H1 (cell line): Measurements from ENCODE around the gene GNG14. TPM values are rescaled to one million over a fixed set of nuclear protein-coding genes. Genes with fewer than 3 reads are reported as not detected.

Source experiments
- CTCF ChIA-PET: fragments of 300-600 bp; sonication (Branson Sonifier 250); formaldehyde crosslinking; loops from one replicate; lab custom pipeline; 2021; ENCODE audit not compliant: partially characterized antibody; lab: Charles Lee
- POLR2A ChIA-PET: fragments of 300-600 bp; sonication (Branson Sonifier 250); formaldehyde crosslinking; loops from one replicate; lab custom pipeline; 2021; ENCODE audit warnings: inconsistent platforms; ENCODE audit not compliant: partially characterized antibody; lab: Charles Lee
- DNase-seq, 2 experiments: peaks; one replicate each; pipeline versions ENCODE4 v3.0.0 to v3.0.0-alpha.2; 2010 to 2022; ENCODE audit warnings: low spot score in 2 of 2, low read depth in 1 of 2, mixed read lengths in 1 of 2
- FAIRE-seq: peaks from 2 replicates; lab custom pipeline; 2011; peaks lifted over from hg19 to GRCh38; lab: Jason Lieb, UNC
- H2AFZ ChIP-seq: 2 replicates; pipeline ENCODE4 v1.8.1; 2012; ENCODE audit warnings: low read length, inconsistent platforms
- H2AK5ac ChIP-seq: 2 replicates; pipeline ENCODE4 v1.6.1; 2013; ENCODE audit warnings: low read depth, low read length
- H2BK120ac ChIP-seq: replicated peaks from 2 replicates; pipeline ENCODE3; 2013; ENCODE audit warnings: low read depth, low read length, inconsistent platforms
- H2BK12ac ChIP-seq: 2 replicates; pipeline ENCODE4 v1.6.1; 2013; ENCODE audit warnings: low read depth, low read length
- H2BK15ac ChIP-seq: 2 replicates; pipeline ENCODE4 v1.6.1; 2013; ENCODE audit warnings: low read length
- H2BK20ac ChIP-seq: 2 replicates; pipeline ENCODE4 v1.6.1; 2013; ENCODE audit warnings: low read length
- H2BK5ac ChIP-seq: 2 replicates; pipeline ENCODE4 v1.6.1; 2013; ENCODE audit warnings: low read depth, low read length
- H3K14ac ChIP-seq: 2 replicates; pipeline ENCODE4 v1.6.1; 2013; ENCODE audit warnings: inconsistent platforms; ENCODE audit not compliant: insufficient read length
- H3K18ac ChIP-seq: 2 replicates; pipeline ENCODE4 v1.6.1; 2013; ENCODE audit warnings: low read length; ENCODE audit errors: extremely low read depth
- H3K23ac ChIP-seq: 2 replicates; pipeline ENCODE4 v1.6.1; 2013; ENCODE audit warnings: inconsistent platforms; ENCODE audit not compliant: insufficient read length
- H3K23me2 ChIP-seq: 2 replicates; pipeline ENCODE4 v1.6.1; 2013; ENCODE audit warnings: low read depth, low read length
- H3K27ac ChIP-seq: 2 replicates; pipeline ENCODE4 v1.6.1; 2011; ENCODE audit warnings: low read depth, low read length, inconsistent platforms
- H3K27me3 ChIP-seq, 4 experiments: replicated peaks in 1 of 4; 1 replicate in 1 of 4; 2 replicates in 3 of 4; pipeline versions ENCODE4 v1.6.1 to v1.8.1; 2011 to 2013; ENCODE audit warnings: low read length in 3 of 4, mild to moderate bottlenecking in 3 of 4, inconsistent platforms in 2 of 4, mixed read lengths in 2 of 4, moderate library complexity in 1 of 4; ENCODE audit not compliant: control insufficient read depth in 3 of 4, insufficient read depth in 3 of 4; ENCODE audit errors: extremely low read depth in 1 of 4
- H3K36me3 ChIP-seq, 4 experiments: 2 replicates each; pipeline versions ENCODE4 v1.6.1 to v1.8.1; 2011 to 2013; ENCODE audit warnings: mild to moderate bottlenecking in 4 of 4, low read length in 3 of 4, moderate library complexity in 2 of 4, control low read depth in 1 of 4, inconsistent platforms in 1 of 4; ENCODE audit not compliant: insufficient read depth in 4 of 4, control insufficient read depth in 2 of 4
- H3K4ac ChIP-seq: replicated peaks from 2 replicates; pipeline ENCODE3; 2013; ENCODE audit warnings: low read length, low read depth, mixed read lengths, inconsistent platforms; ENCODE audit not compliant: insufficient read length
- H3K4me1 ChIP-seq, 4 experiments: replicated peaks in 1 of 4; 1 replicate in 1 of 4; 2 replicates in 3 of 4; pipeline versions ENCODE4 v1.6.1 to v1.8.1; 2011 to 2013; ENCODE audit warnings: low read length in 3 of 4, inconsistent platforms in 2 of 4, mixed read lengths in 1 of 4; ENCODE audit not compliant: insufficient read depth in 4 of 4, control insufficient read depth in 3 of 4
- H3K4me2 ChIP-seq, 2 experiments: 2 replicates each; pipeline versions ENCODE4 v1.6.1 to v1.8.1; 2011 to 2013; ENCODE audit warnings: low read depth in 2 of 2, low read length in 2 of 2, control low read depth in 1 of 2, inconsistent platforms in 1 of 2, mild to moderate bottlenecking in 1 of 2; ENCODE audit not compliant: insufficient read depth in 1 of 2
- H3K4me3 ChIP-seq, 4 experiments: fragments of 200-600, 300-600 bp in 1 of 4; sonication (generic), shearing (Covaris generic), sonication (Bioruptor Twin) in 1 of 4; 2 replicates each; pipeline versions ENCODE4 v1.5.1 to v1.8.1; 2011 to 2016; ENCODE audit warnings: low read length in 4 of 4, low read depth in 3 of 4, control low read depth in 2 of 4, inconsistent platforms in 2 of 4, mild to moderate bottlenecking in 2 of 4, mixed read lengths in 1 of 4, moderate library complexity in 1 of 4; ENCODE audit not compliant: insufficient read depth in 2 of 4; ENCODE audit errors: extremely low read depth in 1 of 4
- H3K56ac ChIP-seq: replicated peaks from 2 replicates; pipeline ENCODE3; 2013; ENCODE audit warnings: low read depth, mild to moderate bottlenecking, mixed read lengths, low read length, inconsistent platforms; ENCODE audit not compliant: insufficient read length
- H3K79me1 ChIP-seq: 2 replicates; pipeline ENCODE4 v1.6.1; 2013; ENCODE audit warnings: low read depth, low read length, control low read depth
- H3K79me2 ChIP-seq, 2 experiments: 2 replicates each; pipeline versions ENCODE4 v1.6.1 to v1.8.1; 2012 to 2013; ENCODE audit warnings: low read length in 2 of 2, mild to moderate bottlenecking in 2 of 2, inconsistent platforms in 1 of 2; ENCODE audit not compliant: insufficient read depth in 2 of 2, control insufficient read depth in 1 of 2
- H3K9ac ChIP-seq, 4 experiments: replicated peaks in 1 of 4; 1 replicate in 1 of 4; 2 replicates in 3 of 4; pipeline versions ENCODE4 v1.6.1 to v1.8.1; 2011 to 2013; ENCODE audit warnings: low read depth in 3 of 4, low read length in 3 of 4, control low read depth in 2 of 4, mild to moderate bottlenecking in 2 of 4, moderate library complexity in 2 of 4, inconsistent platforms in 1 of 4; ENCODE audit errors: extremely low read depth in 1 of 4
- H3K9me3 ChIP-seq, 2 experiments: 2 replicates each; pipeline versions ENCODE4 v1.6.1 to v1.8.1; 2012 to 2013; ENCODE audit warnings: mild to moderate bottlenecking in 2 of 2, moderate library complexity in 2 of 2, control low read depth in 1 of 2, inconsistent platforms in 1 of 2, low read depth in 1 of 2, low read length in 1 of 2, mixed read lengths in 1 of 2; ENCODE audit not compliant: insufficient read depth in 2 of 2
- H4K20me1 ChIP-seq, 2 experiments: replicated peaks in 1 of 2; 2 replicates each; pipeline versions ENCODE3 to v1.8.1; 2011 to 2013; ENCODE audit warnings: inconsistent platforms in 2 of 2, low read length in 2 of 2, mild to moderate bottlenecking in 1 of 2; ENCODE audit not compliant: insufficient read depth in 2 of 2, control insufficient read depth in 1 of 2
- H4K5ac ChIP-seq: 2 replicates; pipeline ENCODE4 v1.6.1; 2013; ENCODE audit warnings: low read length, low read depth, mixed read lengths, inconsistent platforms; ENCODE audit not compliant: insufficient read length
- H4K8ac ChIP-seq: 2 replicates; pipeline ENCODE4 v1.8.0; 2013; ENCODE audit warnings: mild to moderate bottlenecking, moderate library complexity, low read length, inconsistent platforms; ENCODE audit not compliant: insufficient read depth; ENCODE audit errors: extremely low read depth
- H4K91ac ChIP-seq: replicated peaks from 2 replicates; pipeline ENCODE3; 2013; ENCODE audit warnings: low read length, mixed read lengths, inconsistent platforms; ENCODE audit not compliant: insufficient read length
- ASH2L ChIP-seq: fragments of 200-600, 300-600 bp; sonication (generic); IDR thresholded peaks from one replicate; pipeline ENCODE4 v1.7.1; 2017; ENCODE audit warnings: low read length
- CBX8 ChIP-seq: fragments of 300-800, 300-1000 bp; sonication (generic); IDR thresholded peaks from 2 replicates; pipeline ENCODE4 v1.7.1; 2016; ENCODE audit warnings: low read depth, low read length, borderline replicate concordance
- FOSL1 ChIP-seq: IDR thresholded peaks from 2 replicates; pipeline ENCODE4 v1.6.1; 2011; ENCODE audit warnings: mild to moderate bottlenecking, low read depth, low read length, moderate library complexity; ENCODE audit not compliant: insufficient read depth
- JUN ChIP-seq: IDR thresholded peaks from 2 replicates; pipeline ENCODE4 v1.6.1; 2011; ENCODE audit warnings: low read depth, mild to moderate bottlenecking, improper control_type of control experiment, low read length
- KDM5A ChIP-seq: fragments of 200-600 bp; IDR thresholded peaks from 2 replicates; pipeline ENCODE4 v1.7.1; 2012; ENCODE audit warnings: mild to moderate bottlenecking, low read length, inconsistent platforms, mixed read lengths
- NANOG ChIP-seq: IDR thresholded peaks from 2 replicates; pipeline ENCODE4 v1.6.1; 2011; ENCODE audit warnings: low read length, low read depth, mild to moderate bottlenecking, inconsistent platforms; ENCODE audit not compliant: insufficient read depth, poor library complexity, severe bottlenecking
- NRF1 ChIP-seq: IDR thresholded peaks from 2 replicates; pipeline ENCODE4 v1.6.1; 2011; ENCODE audit warnings: mild to moderate bottlenecking, low read depth, low read length, improper control_type of control experiment
- PHF8 ChIP-seq: fragments of 200-600 bp; sonication (generic); conservative IDR thresholded peaks from 2 replicates; pipeline ENCODE4 v1.7.1; 2012; ENCODE audit warnings: low read depth, mild to moderate bottlenecking, inconsistent platforms, low read length, moderate library complexity
- RFX5 ChIP-seq: IDR thresholded peaks from 2 replicates; pipeline ENCODE4 v1.6.1; 2011; ENCODE audit warnings: low read depth, low read length, improper control_type of control experiment, borderline replicate concordance
- SP2 ChIP-seq: IDR thresholded peaks from 2 replicates; pipeline ENCODE4 v1.6.1; 2012; ENCODE audit warnings: mild to moderate bottlenecking, low read length, inconsistent platforms
- TAF1 ChIP-seq: IDR thresholded peaks from 2 replicates; pipeline ENCODE4 v1.6.1; 2011; ENCODE audit warnings: mild to moderate bottlenecking, low read depth, low read length
- TAF7 ChIP-seq: optimal IDR thresholded peaks from 2 replicates; pipeline ENCODE3; 2011; ENCODE audit warnings: low read depth, mild to moderate bottlenecking, inconsistent platforms, low read length, moderate library complexity, borderline replicate concordance
- USF2 ChIP-seq: IDR thresholded peaks from 2 replicates; pipeline ENCODE4 v1.6.1; 2011; ENCODE audit warnings: low read length, improper control_type of control experiment
- YY1 ChIP-seq: IDR thresholded peaks from 2 replicates; pipeline ENCODE4 v1.6.1; 2011; ENCODE audit warnings: low read depth, mild to moderate bottlenecking, low read length
- WGBS, 2 experiments: shearing (Covaris generic) in 1 of 2; methylation state at CpG; one replicate each; pipeline versions ENCODE4 v1.1.6 to v1.1.7; 2013 to 2015; ENCODE audit warnings: low lambda C conversion rate in 2 of 2, mixed read lengths in 2 of 2, inconsistent platforms in 1 of 2, low coverage in 1 of 2, missing lambda C conversion rate in 1 of 2; ENCODE audit not compliant: insufficient replicate concordance in 2 of 2, insufficient coverage in 1 of 2, insufficient read length in 1 of 2; ENCODE audit errors: extremely low coverage in 1 of 2, missing lambda C conversion rate in 1 of 2; 5-methylcytosine and 5-hydroxymethylcytosine counted together
- polyA plus RNA-seq, 7 experiments: library from polyadenylated mRNA; depleted of rRNA in 3 of 7; stranded (reverse) in 5 of 7; unstranded in 2 of 7; fragments of >200 nt in 5 of 7; fragments of 200-250 nt in 2 of 7; gene quantifications; 1 replicate in 5 of 7; 2 replicates in 1 of 7; 4 replicates in 1 of 7; pipeline versions ENCODE4 v1.2.1 to v1.2.3, GENCODE V29; 2011 to 2013; ENCODE audit warnings: missing spikeins in 2 of 7, mixed read lengths in 2 of 7
- total RNA-seq: library from RNA; stranded (reverse); fragmentation: NEBNext Ultra II Directional; extraction: Animal tissue kit (Norgen Biotek cat#: 25700); gene quantifications from 2 replicates; pipeline ENCODE4 v1.2.1, GENCODE V29; 2021

GNG14 gene
- total and polyA plus RNA-seq, 2 of the 8 experiments (the other 6 are each of a cell fraction or from before 2014, with no cell fraction given) = not detected

GRCh38 chr19:12642506-12642905, 45.3 kb upstream of the GNG14 start:
- no peak overlapping the region for H2BK12ac ChIP-seq
- no peak overlapping the region for H4K5ac ChIP-seq
- H3K27me3 ChIP-seq = no peaks in the 10 kb centered on the region
- H3K9ac ChIP-seq = no peak overlapping the region
- H3K23ac ChIP-seq = no peak overlapping the region
- no peak overlapping the region for H2AK5ac ChIP-seq
- no peaks in the 10 kb centered on the region; a peak in 2 of 7 replicates for H3K4me1 ChIP-seq
- no peak overlapping the region for H4K91ac ChIP-seq
- no peak overlapping the region for H3K56ac ChIP-seq
- H2AFZ ChIP-seq = no peak overlapping the region
- H3K36me3 ChIP-seq = no peaks in the 10 kb centered on the region
- no peak overlapping the region for H2BK20ac ChIP-seq
- ChIA-PET CTCF (interaction anchor here (0.7 kb wide), 1 partner anchor 30 kb away, joined by 4 read pairs; no protein-coding TSS in a partner anchor), POLR2A (interaction anchor here (1.4 kb wide), 1 partner anchor 10 kb away, joined by 4 read pairs; no protein-coding TSS in a partner anchor)
- H3K79me1 ChIP-seq = no peaks in the 10 kb centered on the region
- no peak overlapping the region for H2BK15ac ChIP-seq
- H2BK120ac ChIP-seq = no peak overlapping the region
- no peak overlapping the region for H3K4me3 ChIP-seq
- no peak overlapping the region for H3K18ac ChIP-seq
- H2BK5ac ChIP-seq = no peak overlapping the region
- no peak for DNase-seq
- H3K4me2 ChIP-seq = no peak overlapping the region
- peaks cover 1% of the 10 kb centered on the region; the same call in 1 of the 2 replicates for H3K23me2 ChIP-seq
- FAIRE-seq = no peak
- no peaks in the 10 kb centered on the region for H3K9me3 ChIP-seq
- WGBS, 2 experiments = 94% methylated on average over 26 of the region's 26 CpGs; no CpG with 5 or more reads in 1 of the 2 experiments
- H4K8ac ChIP-seq = no peak overlapping the region
- H3K27ac ChIP-seq = no peak overlapping the region
- H3K14ac ChIP-seq = no peak overlapping the region
- H3K4ac ChIP-seq = no peak overlapping the region
- H4K20me1 ChIP-seq = no peaks in the 10 kb centered on the region
- no peaks in the 10 kb centered on the region for H3K79me2 ChIP-seq
- TF ChIP-seq PHF8 (no peak), JUN (no peak), TAF7 (no peak), USF2 (no peak), SP2 (no peak), RFX5 (no peak), CBX8 (no peak), NANOG (no peak), TAF1 (no peak), NRF1 (no peak), FOSL1 (no peak), ASH2L (no peak), YY1 (no peak), KDM5A (no peak)
